Measurements from ENCODE around the gene RAB8B. TPM values are rescaled to one million over a fixed set of nuclear protein-coding genes. Genes with fewer than 3 reads are reported as not detected.

Gene RAB8B
- total RNA-seq, 1 experiment from 2014 or later: 17.6 TPM

DNA sequence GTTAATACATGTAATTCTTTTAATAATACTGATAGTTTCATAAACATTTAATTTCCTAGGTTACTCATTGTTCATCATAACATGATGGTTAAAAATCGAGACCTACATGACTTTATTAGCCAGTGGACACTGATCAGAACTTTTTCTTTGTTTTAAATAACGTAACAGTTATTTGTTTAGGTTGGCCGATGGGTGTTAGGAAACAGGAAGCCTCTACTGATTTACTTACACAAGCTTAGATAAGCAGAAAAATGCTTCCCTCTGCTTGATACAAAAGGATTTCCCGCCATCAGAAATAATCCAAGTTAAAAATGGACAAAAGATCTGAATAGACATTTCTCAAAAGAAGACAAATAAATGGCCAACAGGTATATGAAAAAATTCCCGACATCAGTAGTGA lies 71.4 kb downstream of the RAB8B start:
- H3K4me1 ChIP-seq (ENCODE audit: control insufficient read depth, insufficient read depth, low read length): peaks cover 5% of the 10 kb centered on the region; the same call in 1 of the 2 replicates
- POLR2A ChIA-PET: interaction anchor here (0.6 kb wide), 1 partner anchor 376 kb away, joined by 3 read pairs; no protein-coding TSS in a partner anchor
- H3K4me3 ChIP-seq (ENCODE audit: low read depth in 2 of 2, low read length in 2 of 2): no peak overlapping the region
- in situ Hi-C loops (cut with HindIII; ENCODE audit: low pct_unique_long_range_greater_than_20kb, low sequenced_read_pairs): no loop called here
- CTCF ChIA-PET: interaction anchor here (0.7 kb wide), 1 partner anchor 33 kb away, joined by 3 read pairs; no protein-coding TSS in a partner anchor
- no peaks in the 10 kb centered on the region for H3K9me3 ChIP-seq (ENCODE audit: control insufficient read depth, insufficient read depth, low read depth, low read length)
- H3K27ac ChIP-seq (ENCODE audit: low read length): no peak overlapping the region
- no peaks in the 10 kb centered on the region for H3K27me3 ChIP-seq (ENCODE audit: control insufficient read depth, insufficient read depth, low read length)
- intact Hi-C loops (cut with micrococcal nuclease; ENCODE audit: unreplicated experiment): no loop called here
- ATAC-seq (no peak), DNase-seq (ENCODE audit: low read depth, low spot score) (no peak)
- TF ChIP-seq SIN3A (IDR thresholded peaks at IDR 0.05; ENCODE audit: borderline replicate concordance, insufficient read depth, low read depth, low read length) (no peak), POLR2AphosphoS5 (IDR thresholded peaks at IDR 0.05; ENCODE audit: low read depth, low read length) (no peak), TCF7L2 (IDR thresholded peaks at IDR 0.05; ENCODE audit: low read depth, low read length) (no peak)
- TF ChIP-seq, protein P1, sequence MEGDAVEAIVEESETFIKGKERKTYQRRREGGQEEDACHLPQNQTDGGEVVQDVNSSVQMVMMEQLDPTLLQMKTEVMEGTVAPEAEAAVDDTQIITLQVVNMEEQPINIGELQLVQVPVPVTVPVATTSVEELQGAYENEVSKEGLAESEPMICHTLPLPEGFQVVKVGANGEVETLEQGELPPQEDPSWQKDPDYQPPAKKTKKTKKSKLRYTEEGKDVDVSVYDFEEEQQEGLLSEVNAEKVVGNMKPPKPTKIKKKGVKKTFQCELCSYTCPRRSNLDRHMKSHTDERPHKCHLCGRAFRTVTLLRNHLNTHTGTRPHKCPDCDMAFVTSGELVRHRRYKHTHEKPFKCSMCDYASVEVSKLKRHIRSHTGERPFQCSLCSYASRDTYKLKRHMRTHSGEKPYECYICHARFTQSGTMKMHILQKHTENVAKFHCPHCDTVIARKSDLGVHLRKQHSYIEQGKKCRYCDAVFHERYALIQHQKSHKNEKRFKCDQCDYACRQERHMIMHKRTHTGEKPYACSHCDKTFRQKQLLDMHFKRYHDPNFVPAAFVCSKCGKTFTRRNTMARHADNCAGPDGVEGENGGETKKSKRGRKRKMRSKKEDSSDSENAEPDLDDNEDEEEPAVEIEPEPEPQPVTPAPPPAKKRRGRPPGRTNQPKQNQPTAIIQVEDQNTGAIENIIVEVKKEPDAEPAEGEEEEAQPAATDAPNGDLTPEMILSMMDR (IDR thresholded peaks at IDR 0.05): no peak
- TF ChIP-seq, protein P2, sequence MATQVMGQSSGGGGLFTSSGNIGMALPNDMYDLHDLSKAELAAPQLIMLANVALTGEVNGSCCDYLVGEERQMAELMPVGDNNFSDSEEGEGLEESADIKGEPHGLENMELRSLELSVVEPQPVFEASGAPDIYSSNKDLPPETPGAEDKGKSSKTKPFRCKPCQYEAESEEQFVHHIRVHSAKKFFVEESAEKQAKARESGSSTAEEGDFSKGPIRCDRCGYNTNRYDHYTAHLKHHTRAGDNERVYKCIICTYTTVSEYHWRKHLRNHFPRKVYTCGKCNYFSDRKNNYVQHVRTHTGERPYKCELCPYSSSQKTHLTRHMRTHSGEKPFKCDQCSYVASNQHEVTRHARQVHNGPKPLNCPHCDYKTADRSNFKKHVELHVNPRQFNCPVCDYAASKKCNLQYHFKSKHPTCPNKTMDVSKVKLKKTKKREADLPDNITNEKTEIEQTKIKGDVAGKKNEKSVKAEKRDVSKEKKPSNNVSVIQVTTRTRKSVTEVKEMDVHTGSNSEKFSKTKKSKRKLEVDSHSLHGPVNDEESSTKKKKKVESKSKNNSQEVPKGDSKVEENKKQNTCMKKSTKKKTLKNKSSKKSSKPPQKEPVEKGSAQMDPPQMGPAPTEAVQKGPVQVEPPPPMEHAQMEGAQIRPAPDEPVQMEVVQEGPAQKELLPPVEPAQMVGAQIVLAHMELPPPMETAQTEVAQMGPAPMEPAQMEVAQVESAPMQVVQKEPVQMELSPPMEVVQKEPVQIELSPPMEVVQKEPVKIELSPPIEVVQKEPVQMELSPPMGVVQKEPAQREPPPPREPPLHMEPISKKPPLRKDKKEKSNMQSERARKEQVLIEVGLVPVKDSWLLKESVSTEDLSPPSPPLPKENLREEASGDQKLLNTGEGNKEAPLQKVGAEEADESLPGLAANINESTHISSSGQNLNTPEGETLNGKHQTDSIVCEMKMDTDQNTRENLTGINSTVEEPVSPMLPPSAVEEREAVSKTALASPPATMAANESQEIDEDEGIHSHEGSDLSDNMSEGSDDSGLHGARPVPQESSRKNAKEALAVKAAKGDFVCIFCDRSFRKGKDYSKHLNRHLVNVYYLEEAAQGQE (IDR thresholded peaks at IDR 0.05; ENCODE audit: insufficient read depth in 1 of 2, low read depth in 2 of 2, low read length in 1 of 2): no peak
- no TSS peak for BruUV-seq (replicated peaks)
- no peaks in the 10 kb centered on the region; the same call in 1 of the 2 replicates for H3K36me3 ChIP-seq (ENCODE audit: control insufficient read depth, insufficient read depth, low read length)

DNA sequence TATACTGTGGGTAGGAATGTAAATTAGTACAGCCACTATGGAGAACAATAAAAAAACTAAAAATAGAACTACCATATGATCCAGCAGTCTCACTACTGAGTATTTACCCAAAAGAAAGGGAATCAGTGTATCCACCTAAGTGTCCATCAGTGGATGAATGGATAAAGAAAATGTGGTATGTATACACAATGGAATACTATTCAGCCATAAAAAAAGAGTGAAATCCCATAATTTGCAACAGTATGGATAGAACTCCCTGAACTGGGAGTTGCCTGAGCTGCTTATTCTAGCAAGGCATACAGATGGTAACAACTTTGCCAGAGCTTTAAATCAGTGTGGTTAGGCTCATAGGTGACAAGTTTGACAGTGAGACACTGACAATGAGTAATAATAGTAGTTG lies 71.9 kb downstream of the RAB8B start:
- Histone ChIP-seq H3K4me3 (ENCODE audit: low read depth in 2 of 2, low read length in 2 of 2) (no peak overlapping the region), H3K9me3 (ENCODE audit: control insufficient read depth, insufficient read depth, low read depth, low read length) (no peaks in the 10 kb centered on the region), H3K27me3 (ENCODE audit: control insufficient read depth, insufficient read depth, low read length) (no peaks in the 10 kb centered on the region), H3K27ac (ENCODE audit: low read length) (no peak overlapping the region), H3K4me1 (ENCODE audit: control insufficient read depth, insufficient read depth, low read length) (peaks cover 5% of the 10 kb centered on the region; the same call in 1 of the 2 replicates), H3K36me3 (ENCODE audit: control insufficient read depth, insufficient read depth, low read length) (no peaks in the 10 kb centered on the region; the same call in 1 of the 2 replicates)
- intact Hi-C loops (cut with micrococcal nuclease; ENCODE audit: unreplicated experiment) (no loop called here), in situ Hi-C loops (cut with HindIII; ENCODE audit: low pct_unique_long_range_greater_than_20kb, low sequenced_read_pairs) (no loop called here)
- ChIA-PET CTCF (no interaction called here), POLR2A (interaction anchor here (0.6 kb wide), 2 partner anchors 45 to 376 kb away, joined by 3 to 8 read pairs; no protein-coding TSS in a partner anchor)
- ATAC-seq: no peak
- TF ChIP-seq, protein P2 (IDR thresholded peaks at IDR 0.05; ENCODE audit: insufficient read depth in 1 of 2, low read depth in 2 of 2, low read length in 1 of 2): no peak
- no peak for DNase-seq (ENCODE audit: low read depth, low spot score)
- BruUV-seq (replicated peaks): no TSS peak
